Fibroblast of lung (primary cell): ENCODE data around the gene ANKFY1.

Experiments
- EZH2 ChIP-seq: IDR thresholded peaks from 2 replicates; pipeline ENCODE4 v1.5.1; 2012; ENCODE audit warnings: low read length, control low read depth, mild to moderate bottlenecking; ENCODE audit errors: missing control alignments
- TF ChIP-seq, protein P1 (sequence below), 2 donors: IDR thresholded peaks in 1 of 2; conservative IDR thresholded peaks in 1 of 2; 1 replicate in 1 of 2; 2 replicates in 1 of 2; pipeline ENCODE4 v1.5.1; 2011 to 2012; ENCODE audit warnings: low read length in 2 of 2, control low read depth in 1 of 2, inconsistent platforms in 1 of 2, low read depth in 1 of 2, mild to moderate bottlenecking in 1 of 2

GRCh38 chr17:4235372-4236279 is 28.2 kb downstream of the ANKFY1 start:
- TF ChIP-seq, protein P1, sequence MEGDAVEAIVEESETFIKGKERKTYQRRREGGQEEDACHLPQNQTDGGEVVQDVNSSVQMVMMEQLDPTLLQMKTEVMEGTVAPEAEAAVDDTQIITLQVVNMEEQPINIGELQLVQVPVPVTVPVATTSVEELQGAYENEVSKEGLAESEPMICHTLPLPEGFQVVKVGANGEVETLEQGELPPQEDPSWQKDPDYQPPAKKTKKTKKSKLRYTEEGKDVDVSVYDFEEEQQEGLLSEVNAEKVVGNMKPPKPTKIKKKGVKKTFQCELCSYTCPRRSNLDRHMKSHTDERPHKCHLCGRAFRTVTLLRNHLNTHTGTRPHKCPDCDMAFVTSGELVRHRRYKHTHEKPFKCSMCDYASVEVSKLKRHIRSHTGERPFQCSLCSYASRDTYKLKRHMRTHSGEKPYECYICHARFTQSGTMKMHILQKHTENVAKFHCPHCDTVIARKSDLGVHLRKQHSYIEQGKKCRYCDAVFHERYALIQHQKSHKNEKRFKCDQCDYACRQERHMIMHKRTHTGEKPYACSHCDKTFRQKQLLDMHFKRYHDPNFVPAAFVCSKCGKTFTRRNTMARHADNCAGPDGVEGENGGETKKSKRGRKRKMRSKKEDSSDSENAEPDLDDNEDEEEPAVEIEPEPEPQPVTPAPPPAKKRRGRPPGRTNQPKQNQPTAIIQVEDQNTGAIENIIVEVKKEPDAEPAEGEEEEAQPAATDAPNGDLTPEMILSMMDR (conservative IDR thresholded peaks at IDR 0.05 in 1 of 2, IDR thresholded peaks at IDR 0.05 in 1 of 2; ENCODE audit: low read depth in 1 of 2, low read length in 2 of 2): no peak
- TF ChIP-seq EZH2: no peak
